Measurements from ENCODE around the gene C6orf62. TPM values are rescaled to one million over a fixed set of nuclear protein-coding genes. Genes with fewer than 3 reads are reported as not detected.
"Not testable (repeated sequence)": the region's sequence is repeated elsewhere in the genome, so short reads cannot be mapped to it uniquely, and the experiment has no call there.

The C6orf62 gene
- total and polyA plus RNA-seq, 3 donors from 2014 or later = 109 to 139 (median 128) TPM

GRCh38 chr6:24664046-24664987 is 54.6 kb downstream of the C6orf62 start:
- Histone ChIP-seq H3K4me1 (peaks cover 3% of the 10 kb centered on the region), H3K27me3 (no peaks in the 10 kb centered on the region), H3K27ac (no peak overlapping the region), H3K4me3 (no peak overlapping the region), H3K36me3 (ENCODE audit: low read depth, missing control alignments) (no peaks in the 10 kb centered on the region), H3K9me3 (no peaks in the 10 kb centered on the region)
- intact Hi-C loops (cut with DNase I; ENCODE audit: low total_unique reads) = no loop called here
- WGBS, 2 donors = 81 to 84% methylated on average over 7 of the region's 7 CpGs
- TF ChIP-seq CTCF (IDR thresholded peaks at IDR 0.05) = no peak
- TF ChIP-seq POLR2A (IDR thresholded peaks at IDR 0.05) = no peak
- DNase-seq = no peak

- intact Hi-C loops (cut with DNase I; ENCODE audit: low total_unique reads) = no loop called here
- 86 to 100% methylated on average over 1 of the region's 1 CpG for WGBS, 2 donors
- no peaks in the 10 kb centered on the region for H3K36me3 ChIP-seq (ENCODE audit: low read depth, missing control alignments)
- no peak for DNase-seq
- no peak overlapping the region for H3K27ac ChIP-seq
- H3K4me3 ChIP-seq = no peak overlapping the region
- H3K27me3 ChIP-seq = no peaks in the 10 kb centered on the region
- H3K4me1 ChIP-seq = peaks cover 3% of the 10 kb centered on the region
- no peak for TF ChIP-seq POLR2A (IDR thresholded peaks at IDR 0.05)
- H3K9me3 ChIP-seq = no peaks in the 10 kb centered on the region
Observed at GRCh38 chr6:24663189-24663588, 55.8 kb downstream of the C6orf62 start.

GRCh38 chr6:24662236-24662635 is 56.7 kb downstream of the C6orf62 start:
- DNase-seq = no peak
- no peaks in the 10 kb centered on the region for H3K27me3 ChIP-seq
- intact Hi-C loops (cut with DNase I; ENCODE audit: low total_unique reads) = no loop called here
- TF ChIP-seq POLR2A (IDR thresholded peaks at IDR 0.05) = no peak
- TF ChIP-seq CTCF (IDR thresholded peaks at IDR 0.05) = no peak
- H3K9me3 ChIP-seq = no peaks in the 10 kb centered on the region
- no peak overlapping the region for H3K27ac ChIP-seq
- no peaks in the 10 kb centered on the region for H3K36me3 ChIP-seq (ENCODE audit: low read depth, missing control alignments)
- H3K4me3 ChIP-seq = no peak overlapping the region
- H3K4me1 ChIP-seq = no peaks in the 10 kb centered on the region
- WGBS, 2 donors = 93 to 95% methylated on average over 10 of the region's 10 CpGs

GRCh38 chr6:24661759-24662158 is 57.2 kb downstream of the C6orf62 start:
- H3K9me3 ChIP-seq; H3K27me3 ChIP-seq; H3K27ac ChIP-seq; DNase-seq; H3K4me1 ChIP-seq; H3K36me3 ChIP-seq (ENCODE audit: low read depth, missing control alignments); H3K4me3 ChIP-seq; intact Hi-C loops (cut with DNase I; ENCODE audit: low total_unique reads): not testable (repeated sequence)
- WGBS, 2 donors = 66 to 69% methylated on average over 5 of the region's 5 CpGs

- no peak for TF ChIP-seq POLR2A (IDR thresholded peaks at IDR 0.05)
- no peak for TF ChIP-seq CTCF (IDR thresholded peaks at IDR 0.05)
- H3K36me3 ChIP-seq (ENCODE audit: low read depth, missing control alignments) = no peaks in the 10 kb centered on the region
- H3K9me3 ChIP-seq = no peaks in the 10 kb centered on the region
- no peak overlapping the region for H3K4me3 ChIP-seq
- H3K27ac ChIP-seq = no peak overlapping the region
- no peaks in the 10 kb centered on the region for H3K27me3 ChIP-seq
- WGBS, 2 donors = 87 to 98% methylated on average over 2 of the region's 2 CpGs
- H3K4me1 ChIP-seq = no peaks in the 10 kb centered on the region
- intact Hi-C loops (cut with DNase I; ENCODE audit: low total_unique reads) = no loop called here
- no peak for DNase-seq
Observed at GRCh38 chr6:24660105-24660504, 58.8 kb downstream of the C6orf62 start.

All from testis (tissue), 3 donors.